Keratinocyte (primary cell): ENCODE data around the gene CACNA1H. TPM values are rescaled to one million over a fixed set of nuclear protein-coding genes. Genes with fewer than 3 reads are reported as not detected.

Source experiments
- DNase-seq: peaks from one replicate; pipeline ENCODE4 v3.0.0-alpha.2; 2011; ENCODE audit warnings: low read depth, missing footprints, low spot score
- FAIRE-seq: peaks from 2 replicates; lab custom pipeline; 2011; peaks lifted over from hg19 to GRCh38; lab: Jason Lieb, UNC
- H2AFZ ChIP-seq: 2 replicates; pipeline ENCODE4 v1.6.0; 2012; ENCODE audit warnings: low read length, control low read depth, inconsistent platforms; ENCODE audit not compliant: control insufficient read depth
- H3K27ac ChIP-seq: 2 replicates; pipeline ENCODE4 v1.5.1; 2011; ENCODE audit warnings: low read length; ENCODE audit not compliant: control insufficient read depth, insufficient read depth
- H3K27me3 ChIP-seq: 3 replicates; pipeline ENCODE4 v1.6.0; 2011; ENCODE audit warnings: low read length; ENCODE audit not compliant: control insufficient read depth, insufficient read depth; ENCODE audit errors: extremely low read depth
- H3K36me3 ChIP-seq, 2 experiments: 2 replicates in 1 of 2; 3 replicates in 1 of 2; pipeline ENCODE4 v1.5.1; 2011; ENCODE audit warnings: low read length in 2 of 2, mild to moderate bottlenecking in 1 of 2; ENCODE audit not compliant: control insufficient read depth in 2 of 2, insufficient read depth in 2 of 2; ENCODE audit errors: extremely low read depth in 1 of 2
- H3K4me1 ChIP-seq: 3 replicates; pipeline ENCODE4 v1.5.1; 2011; ENCODE audit warnings: low read length; ENCODE audit not compliant: control insufficient read depth, insufficient read depth; ENCODE audit errors: extremely low read depth
- H3K4me2 ChIP-seq: 3 replicates; pipeline ENCODE4 v1.6.0; 2011; ENCODE audit warnings: low read depth, low read length; ENCODE audit not compliant: control insufficient read depth, insufficient read depth; ENCODE audit errors: extremely low read depth
- H3K4me3 ChIP-seq, 3 experiments: fragments of 200-600 bp in 1 of 3; sonication (generic) in 1 of 3; 2 replicates in 2 of 3; 3 replicates in 1 of 3; pipeline ENCODE4 v1.5.1; 2011 to 2016; ENCODE audit warnings: low read length in 3 of 3, mild to moderate bottlenecking in 3 of 3, control low read depth in 2 of 3, inconsistent platforms in 1 of 3, low read depth in 1 of 3, mixed read lengths in 1 of 3, mixed run types in 1 of 3, moderate library complexity in 1 of 3; ENCODE audit not compliant: control insufficient read depth in 2 of 3, insufficient read depth in 2 of 3; ENCODE audit errors: extremely low read depth in 1 of 3
- H3K79me2 ChIP-seq: 2 replicates; pipeline ENCODE4 v1.6.0; 2012; ENCODE audit warnings: low read length; ENCODE audit not compliant: control insufficient read depth, insufficient read depth
- H3K9ac ChIP-seq: 3 replicates; pipeline ENCODE4 v1.6.0; 2011; ENCODE audit warnings: low read length; ENCODE audit not compliant: control insufficient read depth, insufficient read depth; ENCODE audit errors: extremely low read depth
- H3K9me1 ChIP-seq: 3 replicates; pipeline ENCODE4 v1.6.0; 2011; ENCODE audit warnings: low read length; ENCODE audit not compliant: control insufficient read depth, insufficient read depth; ENCODE audit errors: extremely low read depth
- H3K9me3 ChIP-seq: 2 replicates; pipeline ENCODE4 v1.5.1; 2012; ENCODE audit warnings: low read depth, low read length; ENCODE audit not compliant: control insufficient read depth
- H4K20me1 ChIP-seq: 3 replicates; pipeline ENCODE4 v1.6.0; 2011; ENCODE audit warnings: low read length; ENCODE audit not compliant: control insufficient read depth, insufficient read depth; ENCODE audit errors: extremely low read depth
- CTCF ChIP-seq, 3 experiments: IDR thresholded peaks in 1 of 3; conservative IDR thresholded peaks in 1 of 3; optimal IDR thresholded peaks in 1 of 3; 2 replicates in 2 of 3; 3 replicates in 1 of 3; pipeline versions ENCODE3 to v1.5.1; 2011; ENCODE audit warnings: low read length in 3 of 3, mild to moderate bottlenecking in 3 of 3, moderate library complexity in 2 of 3, control low read depth in 1 of 3, inconsistent platforms in 1 of 3; ENCODE audit not compliant: insufficient read depth in 2 of 3; ENCODE audit errors: extremely low read depth in 1 of 3
- EZH2 ChIP-seq: IDR thresholded peaks from one replicate; pipeline ENCODE4 v1.6.1; 2012; ENCODE audit warnings: inconsistent platforms, mild to moderate bottlenecking, low read length, moderate library complexity
- dilution Hi-C: fragments of 300-500 bp; cut with MboI; formaldehyde crosslinking; loops from one replicate; pipeline ENCODE4 v1.7.0; 2020; ENCODE audit warnings: low sequenced_read_pairs; ENCODE audit not compliant: extremely low pct_ligation_motif_present
- polyA plus RNA-seq, 5 experiments: library from polyadenylated mRNA; depleted of rRNA in 3 of 5; stranded (reverse) in 3 of 5; stranded (forward) in 1 of 5; unstranded in 1 of 5; fragments of >200 nt; gene quantifications; 1 replicate in 1 of 5; 2 replicates in 3 of 5; 3 replicates in 1 of 5; pipeline versions ENCODE4 v1.2.1 to v1.2.3, GENCODE V29; 2011 to 2012; ENCODE audit warnings: missing spikeins in 2 of 5, low read depth in 1 of 5, low replicate concordance in 1 of 5

Gene CACNA1H
- polyA plus RNA-seq, 1 donor (not counting 4 experiments of a cell fraction or from before 2014, with no cell fraction given): not detected

- no peak overlapping the region for H3K4me2 ChIP-seq
- no peak for TF ChIP-seq CTCF (optimal IDR thresholded peaks at IDR 0.05 in 1 of 3, IDR thresholded peaks at IDR 0.05 in 1 of 3, conservative IDR thresholded peaks at IDR 0.05 in 1 of 3; ENCODE audit: extremely low read depth in 1 of 3, insufficient read depth in 2 of 3, low read length in 3 of 3)
- TF ChIP-seq EZH2: no peak
- no peaks in the 10 kb centered on the region for H3K27me3 ChIP-seq
- H3K4me1 ChIP-seq: no peaks in the 10 kb centered on the region
- dilution Hi-C loops: no loop called here
- no peaks in the 10 kb centered on the region for H3K36me3 ChIP-seq
- no peaks in the 10 kb centered on the region for H4K20me1 ChIP-seq
- no peaks in the 10 kb centered on the region for H3K79me2 ChIP-seq
- FAIRE-seq (no peak), DNase-seq (no peak)
- no peaks in the 10 kb centered on the region for H3K9me3 ChIP-seq
- H3K9ac ChIP-seq: no peak overlapping the region
- H2AFZ ChIP-seq: no peak overlapping the region
- H3K9me1 ChIP-seq: no peaks in the 10 kb centered on the region
- H3K4me3 ChIP-seq: no peak overlapping the region
- H3K27ac ChIP-seq: no peak overlapping the region
Measured at GRCh38 chr16:1131378-1131994, 21.4 kb upstream of the CACNA1H start.

GRCh38 chr16:1132431-1132830 lies 20.5 kb upstream of the CACNA1H start:
- Histone ChIP-seq H3K9me1 (no peaks in the 10 kb centered on the region), H3K27me3 (no peaks in the 10 kb centered on the region), H3K27ac (no peak overlapping the region), H3K36me3 (no peaks in the 10 kb centered on the region), H4K20me1 (no peaks in the 10 kb centered on the region), H3K9ac (no peak overlapping the region), H3K9me3 (no peaks in the 10 kb centered on the region), H2AFZ (no peak overlapping the region), H3K4me1 (no peaks in the 10 kb centered on the region), H3K4me2 (no peak overlapping the region), H3K79me2 (no peaks in the 10 kb centered on the region), H3K4me3 (no peak overlapping the region)
- TF ChIP-seq EZH2 (no peak), CTCF (optimal IDR thresholded peaks at IDR 0.05 in 1 of 3, IDR thresholded peaks at IDR 0.05 in 1 of 3, conservative IDR thresholded peaks at IDR 0.05 in 1 of 3; ENCODE audit: extremely low read depth in 1 of 3, insufficient read depth in 2 of 3, low read length in 3 of 3) (no peak)
- dilution Hi-C loops: no loop called here
- DNase-seq (no peak), FAIRE-seq (no peak)
